ENCODE data around the gene FOXI3.

GRCh38 chr2:88458633-88459032 lies 6.1 kb upstream of the FOXI3 start:
- TF ChIP-seq ZBTB33 (IDR thresholded peaks at IDR 0.05; ENCODE audit: borderline replicate concordance, low read depth) (no peak), USF2 (IDR thresholded peaks at IDR 0.05; ENCODE audit: borderline replicate concordance, low read depth, low read length) (no peak), CTCF (IDR thresholded peaks at IDR 0.05) (no peak), GABPA (IDR thresholded peaks at IDR 0.05; ENCODE audit: low read depth) (no peak), FOXJ3 (CRISPR knock-in tag; IDR thresholded peaks at IDR 0.05) (no peak), ELF1 (IDR thresholded peaks at IDR 0.05) (no peak), TCF12 (IDR thresholded peaks at IDR 0.05) (no peak), SMC3 (IDR thresholded peaks at IDR 0.05; ENCODE audit: low read depth, low read length) (no peak), RFX5 (IDR thresholded peaks at IDR 0.05; ENCODE audit: low read length) (no peak)

All from SK-N-SH (cell line).